HG03135 (cell line): ENCODE data around the gene GCKR.

Source experiments
- ATAC-seq: cut with Tn5 transposase; IDR thresholded peaks from one replicate; pipeline ENCODE4 v1.9.1; 2021; ENCODE audit warnings: mild to moderate bottlenecking, moderate library complexity; ENCODE audit not compliant: unreplicated experiment

Gene GCKR, protein sequence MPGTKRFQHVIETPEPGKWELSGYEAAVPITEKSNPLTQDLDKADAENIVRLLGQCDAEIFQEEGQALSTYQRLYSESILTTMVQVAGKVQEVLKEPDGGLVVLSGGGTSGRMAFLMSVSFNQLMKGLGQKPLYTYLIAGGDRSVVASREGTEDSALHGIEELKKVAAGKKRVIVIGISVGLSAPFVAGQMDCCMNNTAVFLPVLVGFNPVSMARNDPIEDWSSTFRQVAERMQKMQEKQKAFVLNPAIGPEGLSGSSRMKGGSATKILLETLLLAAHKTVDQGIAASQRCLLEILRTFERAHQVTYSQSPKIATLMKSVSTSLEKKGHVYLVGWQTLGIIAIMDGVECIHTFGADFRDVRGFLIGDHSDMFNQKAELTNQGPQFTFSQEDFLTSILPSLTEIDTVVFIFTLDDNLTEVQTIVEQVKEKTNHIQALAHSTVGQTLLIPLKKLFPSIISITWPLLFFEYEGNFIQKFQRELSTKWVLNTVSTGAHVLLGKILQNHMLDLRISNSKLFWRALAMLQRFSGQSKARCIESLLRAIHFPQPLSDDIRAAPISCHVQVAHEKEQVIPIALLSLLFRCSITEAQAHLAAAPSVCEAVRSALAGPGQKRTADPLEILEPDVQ

GRCh38 chr2:27496357-27497287 is at the start of gene GCKR:
TSS of gene GCKR (plus strand) at chr2:27496839. CDS start at chr2:27496905, 66 bp downstream.
- no peak for ATAC-seq

DNA sequence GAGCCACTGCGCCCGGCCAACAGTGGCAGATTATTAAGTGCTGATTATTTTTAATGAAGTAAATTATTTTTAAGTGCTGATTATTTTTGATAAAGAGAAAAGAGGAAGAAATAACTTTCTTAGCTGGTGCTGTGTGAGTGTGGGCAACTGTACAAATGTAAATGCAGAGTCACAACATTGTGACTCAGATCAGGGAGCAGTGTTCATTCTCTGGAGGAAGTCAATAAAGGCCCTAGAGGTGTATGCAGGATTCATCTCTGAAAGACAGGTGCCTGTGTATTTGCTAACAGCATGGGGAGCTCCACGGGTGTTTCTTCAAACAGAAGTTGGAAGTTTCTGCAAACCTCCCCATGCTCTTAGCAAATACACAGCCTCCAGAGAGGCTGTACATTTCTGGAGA is 48.3 kb upstream of the GCKR start:
- ATAC-seq = no peak

DNA sequence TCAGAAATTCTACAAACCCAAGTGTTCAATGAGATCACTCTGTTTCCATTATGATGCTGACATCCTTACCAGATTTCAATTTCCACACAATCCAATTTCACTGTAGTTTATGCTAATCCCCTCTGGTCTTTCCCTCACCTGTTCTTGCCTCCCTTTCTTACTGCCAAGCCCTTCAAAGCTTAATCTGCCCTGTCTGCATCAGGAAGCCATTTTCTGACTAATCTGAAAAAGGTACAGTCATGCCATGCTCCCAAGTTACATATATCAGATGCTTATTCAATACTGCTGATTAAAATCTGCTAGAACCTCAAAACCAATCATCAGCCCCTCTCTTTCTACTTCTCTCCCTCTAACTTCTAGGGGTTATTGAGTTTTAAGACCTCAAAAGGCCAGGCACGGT is 45.5 kb upstream of the GCKR start:
- ATAC-seq = no peak

DNA sequence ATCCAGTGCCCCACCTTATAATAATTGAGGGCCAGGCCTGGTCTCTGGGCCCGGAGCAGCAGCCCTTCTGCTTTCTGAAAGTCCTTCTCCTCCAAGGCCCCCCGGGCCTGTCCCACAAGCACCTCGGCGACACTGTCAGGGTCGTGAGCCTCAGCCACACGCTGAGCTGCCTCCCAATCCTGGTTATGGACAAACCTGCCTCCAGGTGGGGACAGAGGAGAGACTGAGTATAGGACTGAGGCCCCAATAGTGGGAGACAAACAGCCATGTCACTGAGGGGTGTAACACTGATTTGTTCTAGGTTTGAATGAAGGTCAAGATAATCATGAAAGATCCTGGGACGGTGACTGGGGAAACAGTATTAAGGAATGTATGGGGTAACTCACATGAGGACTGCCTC is 42.7 kb upstream of the GCKR start:
- no peak for ATAC-seq

DNA sequence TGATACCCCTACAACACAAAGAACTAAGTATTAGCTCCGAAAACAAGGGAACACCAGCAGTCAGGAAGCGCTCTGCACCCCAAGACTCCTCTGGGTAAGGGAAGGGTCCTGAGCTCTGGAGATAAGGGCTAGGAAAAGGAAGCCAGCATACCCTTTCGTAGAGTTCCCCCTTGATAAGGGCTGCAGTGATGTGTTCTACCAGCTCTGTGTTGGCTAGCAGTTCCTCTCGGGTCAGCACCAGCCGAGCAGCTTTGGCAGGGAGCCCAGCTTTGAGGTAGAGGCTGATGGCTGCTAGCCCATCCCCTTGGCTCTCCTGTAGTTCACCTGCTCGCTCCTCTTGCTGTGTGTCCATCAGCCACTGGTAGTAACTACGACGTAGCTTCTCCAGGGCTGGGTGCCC is 35.5 kb upstream of the GCKR start:
- ATAC-seq = no peak

DNA sequence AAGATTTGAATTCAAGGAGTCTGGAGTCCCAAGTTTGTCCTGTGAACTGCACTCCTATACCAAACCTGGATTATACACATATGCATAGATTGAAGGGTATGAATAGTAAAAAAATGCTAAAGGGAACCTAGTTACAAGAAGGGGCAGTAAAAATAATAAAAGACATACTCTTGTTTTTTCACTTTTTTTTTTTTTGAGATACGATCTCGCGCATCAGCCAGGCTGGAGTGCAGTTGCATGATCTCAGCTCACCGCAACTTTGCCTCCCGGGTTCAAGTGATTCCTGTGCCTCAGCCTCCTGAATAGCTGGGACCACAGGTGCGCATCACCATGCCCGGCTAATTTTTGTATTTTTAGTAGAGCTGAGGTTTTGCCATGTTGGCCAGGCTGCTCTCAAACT is 32.2 kb upstream of the GCKR start:
- ATAC-seq = no peak

DNA sequence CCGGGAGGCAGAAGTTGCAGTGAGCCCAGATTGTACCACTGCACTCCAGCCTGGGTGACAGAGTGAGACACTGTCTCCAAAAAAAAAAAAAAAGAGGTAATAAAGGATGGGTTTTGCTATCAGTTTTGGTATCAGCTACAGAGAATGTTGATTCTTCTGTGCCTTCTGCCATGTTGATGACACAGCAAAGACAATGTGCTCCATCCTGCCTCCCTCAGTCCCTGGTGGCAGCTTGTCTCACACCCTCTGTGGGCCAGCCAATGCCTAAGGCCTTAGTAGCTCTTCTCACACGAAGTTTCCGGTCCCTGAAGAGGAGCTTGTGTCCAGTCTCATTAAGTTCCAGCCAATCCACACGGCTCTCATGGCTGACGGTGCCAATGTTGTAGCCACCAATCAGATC is 24.7 kb upstream of the GCKR start:
- ATAC-seq = no peak

DNA sequence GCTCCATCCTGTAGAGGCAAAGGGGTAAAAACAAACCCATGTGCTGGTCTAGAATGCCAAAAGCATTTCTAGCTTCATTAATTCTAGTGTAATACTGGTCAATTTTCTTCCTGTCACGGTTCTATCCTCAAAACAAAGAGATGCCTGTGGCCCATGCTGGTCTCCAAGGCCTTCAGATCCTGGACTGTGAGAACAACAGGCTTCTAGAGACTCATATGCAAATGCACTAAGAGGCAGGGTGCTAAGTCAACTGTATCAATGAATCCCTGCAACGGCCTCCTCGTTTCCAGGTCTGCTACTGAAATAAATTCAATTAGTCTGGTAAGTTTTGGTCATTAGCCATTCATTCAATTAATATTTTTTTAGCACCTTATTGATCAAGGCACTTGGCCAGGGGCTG is 11.1 kb upstream of the GCKR start:
- ATAC-seq = no peak

DNA sequence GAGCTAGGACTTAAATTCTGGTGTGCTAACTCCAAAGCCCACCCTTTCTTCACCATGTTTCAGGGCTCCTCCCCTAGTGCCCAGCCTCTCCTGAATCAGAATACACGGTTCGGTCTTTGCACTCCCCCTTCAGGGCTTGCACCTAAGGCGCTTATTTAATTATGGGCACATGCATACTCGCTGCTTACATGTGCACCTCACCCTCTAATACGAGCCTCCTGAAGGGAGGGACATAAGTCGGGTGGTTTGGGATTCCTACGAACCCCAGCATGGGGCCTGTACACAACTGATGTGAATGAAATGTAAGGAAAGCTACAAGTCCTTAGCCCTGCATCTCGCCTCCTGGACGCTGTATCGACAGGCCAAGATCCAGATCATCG is 7.5 kb upstream of the GCKR start:
- peak; percentile 0 for ATAC-seq

DNA sequence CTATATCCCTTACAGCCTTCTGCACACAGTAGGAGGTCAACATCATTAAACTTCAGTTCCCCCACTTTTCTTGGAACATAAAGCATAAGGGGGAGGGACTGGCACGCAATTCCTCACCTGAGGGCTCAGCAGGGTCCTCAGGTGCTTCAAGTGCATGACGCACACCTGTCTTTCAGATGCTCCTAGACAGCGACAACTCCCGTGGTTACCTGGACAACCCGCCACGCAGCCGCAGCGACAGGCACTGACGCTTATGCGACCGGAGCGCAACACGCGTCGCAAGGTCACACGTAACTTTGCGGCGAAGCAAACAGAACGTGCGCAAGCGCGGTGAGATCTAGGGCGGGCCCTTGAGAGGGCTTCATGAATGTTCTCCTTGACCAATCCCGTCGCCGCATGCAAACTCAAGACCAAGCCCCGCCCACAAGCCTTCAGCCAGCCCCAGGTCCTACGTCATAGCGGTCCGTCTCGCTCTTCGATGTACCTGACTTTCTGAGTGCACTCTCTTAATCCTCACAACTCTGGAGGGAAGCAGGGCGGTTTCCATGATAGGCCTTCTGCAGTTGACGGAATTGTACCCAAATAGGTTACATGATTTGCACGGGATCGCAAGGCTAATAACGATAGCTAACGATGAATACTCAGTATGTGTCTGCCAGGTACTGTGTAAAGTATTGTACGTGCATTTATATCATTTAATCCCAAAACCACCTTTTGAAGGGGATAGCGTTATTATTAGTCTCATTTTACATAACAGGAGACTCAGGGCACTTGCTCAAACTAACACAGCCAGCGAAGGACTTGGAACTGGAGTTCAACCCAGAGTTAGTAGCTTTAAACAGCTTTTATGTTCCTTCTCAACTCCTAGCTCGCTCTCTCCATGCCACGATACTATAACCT is 6.9 kb upstream of the GCKR start, which contains the start of gene IFT172:
Gene IFT172, minus strand, starts transcription at position 246 of the 900 bp plus-strand sequence. Its CDS starts 90 bp downstream, at position 156.
- peak; percentile 93 for ATAC-seq

GRCh38 chr2:27492557-27492956 is 4.1 kb upstream of the GCKR start:
- no peak for ATAC-seq

DNA sequence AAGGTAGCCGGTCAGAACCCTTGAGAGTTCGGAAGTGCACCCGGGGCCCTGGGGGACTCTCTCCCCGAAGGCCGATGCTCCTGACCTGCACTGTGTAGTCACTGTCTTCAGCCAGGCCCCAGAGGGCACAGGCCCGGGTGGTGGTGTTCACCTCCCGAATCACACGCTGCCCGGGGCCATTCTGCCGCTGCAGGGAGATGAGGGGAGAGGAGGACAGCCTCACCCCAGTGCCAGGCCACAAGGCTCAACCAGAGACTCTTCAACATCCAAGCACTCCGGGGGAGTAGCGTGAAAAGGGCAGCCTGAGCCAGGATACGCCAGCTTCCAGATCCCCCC is 2.7 kb upstream of the GCKR start:
- no peak for ATAC-seq

DNA sequence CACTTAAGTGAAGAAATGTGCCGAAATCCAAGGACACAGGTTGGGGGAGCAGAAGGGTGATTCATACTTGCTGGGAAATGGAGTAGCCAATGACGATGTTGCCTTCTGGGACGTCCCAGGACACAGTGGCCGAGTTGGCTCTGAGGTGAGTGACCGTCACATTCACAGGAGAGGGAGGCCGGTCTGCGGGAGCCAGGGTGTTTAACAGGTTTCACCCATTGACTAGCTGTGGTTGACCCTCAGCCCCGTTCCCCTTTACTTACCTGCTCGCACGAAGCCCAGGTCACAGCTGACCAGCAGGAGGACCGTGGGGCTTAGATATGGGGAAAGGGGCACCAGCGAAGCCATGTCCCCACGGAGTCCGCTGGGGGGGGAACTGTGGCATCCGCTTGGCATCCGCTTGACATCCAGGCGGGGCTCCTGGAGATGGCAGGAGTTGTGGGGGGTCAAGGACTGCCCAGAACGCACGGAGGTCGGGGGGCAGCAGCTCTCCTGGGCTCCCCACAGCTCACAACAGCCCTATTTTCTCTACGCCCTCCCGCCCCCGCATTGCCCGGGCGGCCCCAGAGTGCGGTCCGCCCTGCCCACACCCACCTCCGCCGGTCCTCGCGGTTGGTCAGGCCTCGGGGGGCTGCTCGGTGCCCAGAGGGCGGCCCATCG is 2.2 kb upstream of the GCKR start:
- no peak for ATAC-seq

GRCh38 chr2:27494944-27495554 is 1.6 kb upstream of the GCKR start, which contains the start of gene FNDC4:
TSS of gene FNDC4 (minus strand) at chr2:27495200. CDS start at chr2:27494679, 521 bp downstream.
- no peak for ATAC-seq

DNA sequence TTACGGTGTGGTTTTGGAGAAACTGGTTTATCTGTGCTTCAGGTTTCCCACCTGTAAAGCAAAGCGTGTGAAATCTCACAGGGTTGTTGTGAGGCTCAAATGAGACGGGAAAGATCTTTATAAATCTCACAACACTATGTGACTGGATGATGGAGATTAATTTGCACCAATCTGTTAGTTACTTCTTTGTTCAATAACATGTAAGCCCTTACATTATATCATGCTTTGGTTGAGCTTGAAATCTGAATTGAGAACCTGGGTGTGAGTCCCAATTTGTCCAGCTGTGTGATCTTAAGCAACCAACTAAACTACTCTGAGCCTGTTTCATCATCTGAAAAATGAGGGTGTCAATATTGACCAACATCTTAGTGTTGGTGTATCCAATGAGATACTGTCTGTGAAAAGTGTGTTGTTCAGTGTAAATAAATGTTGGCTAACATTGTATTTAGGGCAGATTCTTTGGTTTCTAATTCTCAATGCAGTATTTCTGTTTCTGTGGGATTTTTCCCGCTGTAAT is 741 bp upstream of the GCKR start:
- no peak for ATAC-seq

GRCh38 chr2:27497288-27497627 is 619 bp downstream of the GCKR start:
- no peak for ATAC-seq

- no peak for ATAC-seq
These were observed 2.3 kb downstream of the GCKR start for GRCh38 chr2:27498975-27499374.

- no peak for ATAC-seq
These were observed 4.4 kb downstream of the GCKR start for GRCh38 chr2:27501042-27501441.

GRCh38 chr2:27502142-27502541 is 5.5 kb downstream of the GCKR start:
- no peak for ATAC-seq
